Body of pancreas (tissue), 4 donors: ENCODE data around the gene ZNF26. TPM values are rescaled to one million over a fixed set of nuclear protein-coding genes. Genes with fewer than 3 reads are reported as not detected.
A peak's percentile ranks its signal among the peaks of the same experiment; 100 is the strongest.

Experiments used
- ATAC-seq: fragments of 150-250 bp; one replicate; pipeline ENCODE4 v1.9.1; 2016
- DNase-seq, 4 donors: peaks; one replicate each; pipeline ENCODE4 v3.0.0-alpha.2; 2019
- H3K27ac ChIP-seq, 4 donors: fragments of 200-600 bp; sonication (generic); 1 replicate in 3 of 4; 2 replicates in 1 of 4; pipeline versions ENCODE4 v1.5.1 to v1.6.1; 2016 to 2019; ENCODE audit warnings: mild to moderate bottlenecking in 1 of 4, mixed read lengths in 1 of 4, moderate library complexity in 1 of 4
- H3K27me3 ChIP-seq, 2 donors: fragments of 200-600 bp; sonication (generic); one replicate each; pipeline ENCODE4 v1.6.0; 2016; ENCODE audit warnings: mild to moderate bottlenecking in 1 of 2
- H3K36me3 ChIP-seq, 2 donors: fragments of 200-600 bp; sonication (generic); replicated peaks in 1 of 2; 2 replicates each; pipeline ENCODE4 v1.5.1; 2016; ENCODE audit warnings: low read depth in 2 of 2; ENCODE audit not compliant: insufficient read depth in 1 of 2
- H3K4me1 ChIP-seq: fragments of 200-600 bp; sonication (generic); one replicate; pipeline ENCODE4 v1.6.0; 2016
- H3K4me3 ChIP-seq, 2 donors: fragments of 200-600 bp; sonication (generic); 1 replicate in 1 of 2; 2 replicates in 1 of 2; pipeline ENCODE4 v1.5.1; 2016 to 2019
- H3K9me3 ChIP-seq, 3 donors: fragments of 200-600 bp; sonication (generic); 1 replicate in 2 of 3; 2 replicates in 1 of 3; pipeline ENCODE4 v1.5.1; 2016
- CTCF ChIP-seq, 7 experiments: fragments of 450-650 bp in 4 of 7; fragments of 200-600 bp in 3 of 7; sonication (generic) in 3 of 7; IDR thresholded peaks; one replicate each; pipeline ENCODE4 v1.5.1; 2016 to 2019; ENCODE audit warnings: antibody characterized with exemption in 7 of 7
- POLR2A ChIP-seq, 3 donors: fragments of 450-650 bp; IDR thresholded peaks; one replicate each; pipeline ENCODE4 v1.6.1; 2016; ENCODE audit warnings: antibody characterized with exemption in 3 of 3, mild to moderate bottlenecking in 2 of 3
- WGBS, 2 donors: methylation state at CpG; one replicate each; pipeline ENCODE4 v1.1.5; 2017; 5-methylcytosine and 5-hydroxymethylcytosine counted together
- intact Hi-C: fragments of 100-400 bp; cut with DNase I; formaldehyde crosslinking; loops from one replicate; pipeline ENCODE4 v1.15.1; 2023
- total RNA-seq, 2 donors: library from RNA; depleted of rRNA; stranded (reverse); fragments of >200 nt; gene quantifications; one replicate each; pipeline ENCODE4 v1.1.0, GENCODE V29; 2016

The ZNF26 gene
- total RNA-seq, 2 donors from 2014 or later: 7.5 to 8.6 TPM

GRCh38 chr12:133037207-133038005, 51.2 kb downstream of the ZNF26 start, which contains the start of gene ZNF84:
ZNF84 (plus strand) TSS chr12:133037509; CDS start chr12:133041468, 3,959 bp downstream.
- TF ChIP-seq CTCF (IDR thresholded peaks at IDR 0.05) (peak in 1 of 7 experiments; percentile 21), POLR2A (IDR thresholded peaks at IDR 0.05) (peak; percentile 45 to 70 (median 63))
- WGBS, 2 donors: 0 to 1% methylated on average over 18 to 81 of the region's 103 CpGs
- DNase-seq (peak; percentile 96 to 98 (median 98)), ATAC-seq (peak; percentile 98)
- Histone ChIP-seq H3K4me1 (peaks cover 4% of the 10 kb centered on the region), H3K36me3 (peaks cover 8 to 9% of the 10 kb centered on the region in 2 donors), H3K27ac (peak within 1 kb of the TSS; percentile 84 to 95 (median 92)), H3K9me3 (peaks cover 0 to 16% (median 0%) of the 10 kb centered on the region in 3 donors), H3K4me3 (peak within 1 kb of the TSS; percentile 59 to 73), H3K27me3 (no peaks in the 10 kb centered on the region)
- intact Hi-C loops: no loop called here

- H3K4me1 ChIP-seq: peaks cover 4% of the 10 kb centered on the region
- DNase-seq (no peak), ATAC-seq (no peak)
- 40 to 41% methylated on average over 4 of the region's 4 CpGs for WGBS, 2 donors
- peaks cover 10% of the 10 kb centered on the region in 2 donors for H3K36me3 ChIP-seq
- H3K9me3 ChIP-seq: peaks cover 0 to 24% (median 0%) of the 10 kb centered on the region in 3 donors
- H3K27ac ChIP-seq: peak overlapping the region in 3 of 4 donors; percentile 90 to 95 (median 94)
- TF ChIP-seq POLR2A (IDR thresholded peaks at IDR 0.05) (no peak), CTCF (IDR thresholded peaks at IDR 0.05) (no peak)
- H3K27me3 ChIP-seq: no peaks in the 10 kb centered on the region
- intact Hi-C loops: no loop called here
- H3K4me3 ChIP-seq: peak overlapping the region in 1 of 2 donors; percentile 59
These were observed 52.0 kb downstream of the ZNF26 start for GRCh38 chr12:133038118-133038709.

- no peak for TF ChIP-seq POLR2A (IDR thresholded peaks at IDR 0.05)
- no peak for TF ChIP-seq CTCF (IDR thresholded peaks at IDR 0.05)
- Histone ChIP-seq H3K36me3 (peaks cover 50 to 57% of the 10 kb centered on the region in 2 donors), H3K4me3 (no peak overlapping the region), H3K4me1 (no peaks in the 10 kb centered on the region), H3K27me3 (no peaks in the 10 kb centered on the region), H3K9me3 (peaks cover 0 to 88% (median 0%) of the 10 kb centered on the region in 3 donors), H3K27ac (no peak overlapping the region)
- intact Hi-C loops: no loop called here
- no peak for DNase-seq
- ATAC-seq: no peak
- 96 to 98% methylated on average over 3 of the region's 3 CpGs for WGBS, 2 donors
These were observed 60.5 kb downstream of the ZNF26 start for GRCh38 chr12:133046698-133047097.

- DNase-seq (no peak), ATAC-seq (no peak)
- 94 to 99% methylated on average over 5 of the region's 5 CpGs for WGBS, 2 donors
- Histone ChIP-seq H3K36me3 (peaks cover 22 to 31% of the 10 kb centered on the region in 2 donors), H3K4me3 (no peak overlapping the region), H3K27me3 (no peaks in the 10 kb centered on the region), H3K4me1 (no peaks in the 10 kb centered on the region), H3K9me3 (peaks cover 0 to 79% (median 14%) of the 10 kb centered on the region in 3 donors), H3K27ac (no peak overlapping the region)
- intact Hi-C loops: loop anchor here (10.0 kb wide), 1 partner anchor 53 kb away; no protein-coding TSS in a partner anchor
- TF ChIP-seq CTCF (IDR thresholded peaks at IDR 0.05): no peak
- no peak for TF ChIP-seq POLR2A (IDR thresholded peaks at IDR 0.05)
These were observed 71.3 kb downstream of the ZNF26 start for GRCh38 chr12:133057446-133057845.
